B cell (primary cell): ENCODE data around the gene CS.

Source experiments
- CTCF ChIP-seq: fragments of 200-600 bp; IDR thresholded peaks from one replicate; pipeline ENCODE4 v1.8.0; 2022; ENCODE audit warnings: antibody characterized with exemption, mild to moderate bottlenecking
- EZH2 ChIP-seq: IDR thresholded peaks from 2 replicates; pipeline ENCODE4 v1.6.1; 2012; ENCODE audit warnings: borderline replicate concordance, low read depth, mild to moderate bottlenecking, moderate library complexity, low read length; ENCODE audit not compliant: insufficient read depth, poor library complexity, severe bottlenecking

DNA sequence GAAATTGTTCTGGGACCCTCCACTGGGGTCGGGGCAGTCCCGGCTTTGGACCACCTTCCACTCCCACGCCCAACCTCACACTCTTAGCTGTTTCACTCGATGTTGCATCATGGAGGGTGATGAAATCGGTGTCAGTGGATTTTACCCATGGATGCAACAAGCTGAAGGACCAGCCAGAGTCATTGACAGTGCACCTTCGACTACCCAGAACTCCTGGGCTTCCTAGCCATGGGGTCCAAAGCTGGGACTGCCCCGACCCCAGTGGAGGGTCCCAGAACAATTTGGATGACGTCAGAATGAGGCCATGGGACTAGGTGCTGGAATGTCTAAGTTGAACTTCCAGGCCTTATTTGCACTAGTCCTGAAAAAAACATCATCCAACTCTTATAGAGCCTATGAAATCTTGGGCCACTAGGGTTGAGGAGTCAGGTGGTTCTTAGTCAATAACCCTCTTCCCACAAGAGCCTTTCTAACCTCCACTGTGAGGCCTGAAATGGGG is 37.7 kb upstream of the CS start:
- TF ChIP-seq CTCF (no peak), EZH2 (no peak)
